Breast epithelium (tissue), 4 donors: ENCODE results near the gene RNF212. TPM values are rescaled to one million over a fixed set of nuclear protein-coding genes. Genes with fewer than 3 reads are reported as not detected.

ENCODE experiments used
- DNase-seq, 2 donors: peaks; one replicate each; pipeline ENCODE4 v3.0.0-alpha.2; 2019; ENCODE audit warnings: low spot score in 2 of 2
- H3K27ac ChIP-seq, 2 donors: fragments of 200-600 bp; sonication (generic) in 1 of 2; one replicate each; pipeline ENCODE4 v1.5.1; 2016 to 2019; ENCODE audit warnings: mild to moderate bottlenecking in 1 of 2
- H3K27me3 ChIP-seq, 2 donors: fragments of 200-600 bp; sonication (generic) in 1 of 2; one replicate each; pipeline versions ENCODE4 v1.5.1 to v1.6.0; 2017 to 2019; ENCODE audit warnings: control low read depth in 1 of 2, mild to moderate bottlenecking in 1 of 2
- H3K36me3 ChIP-seq: fragments of 200-600 bp; one replicate; pipeline ENCODE4 v1.5.1; 2019
- H3K4me1 ChIP-seq, 2 donors: fragments of 200-600 bp; sonication (generic); one replicate each; pipeline ENCODE4 v1.5.1; 2016 to 2019; ENCODE audit warnings: control low read depth in 1 of 2
- H3K4me3 ChIP-seq, 3 donors: fragments of 200-600 bp; sonication (generic); 1 replicate in 2 of 3; 2 replicates in 1 of 3; pipeline ENCODE4 v1.5.1; 2016 to 2019; ENCODE audit warnings: mild to moderate bottlenecking in 3 of 3, moderate library complexity in 2 of 3
- H3K9me3 ChIP-seq, 2 donors: fragments of 200-600 bp; sonication (generic) in 1 of 2; one replicate each; pipeline ENCODE4 v1.5.1; 2016 to 2019; ENCODE audit warnings: control low read depth in 1 of 2
- POLR2A ChIP-seq: fragments of 450-650 bp; IDR thresholded peaks from one replicate; pipeline ENCODE4 v1.6.1; 2016; ENCODE audit warnings: antibody characterized with exemption, mild to moderate bottlenecking, moderate library complexity
- POLR2AphosphoS5 ChIP-seq, 3 donors: sonication (generic); formaldehyde crosslinking; IDR thresholded peaks; one replicate each; pipeline ENCODE4 v1.6.1; 2017; ENCODE audit warnings: antibody characterized with exemption in 3 of 3
- intact Hi-C: fragments of 100-400 bp; cut with DNase I; formaldehyde crosslinking; loops from one replicate; pipeline ENCODE4 v1.15.1; 2023; ENCODE audit warnings: low total_unique reads
- total RNA-seq, 3 donors: library from RNA; depleted of rRNA; stranded (reverse); fragments of >200 nt; gene quantifications; one replicate each; pipeline ENCODE4 v1.1.0, GENCODE V29; 2016
- TF ChIP-seq, protein P1 (sequence below), 3 donors: fragments of 450-650 bp; IDR thresholded peaks; one replicate each; pipeline ENCODE4 v1.5.1; 2016 to 2017; ENCODE audit warnings: antibody characterized with exemption in 3 of 3, mild to moderate bottlenecking in 3 of 3, moderate library complexity in 3 of 3

Gene RNF212
- total RNA-seq, 3 donors from 2014 or later: 5.1 to 15.7 (median 6.4) TPM

DNA sequence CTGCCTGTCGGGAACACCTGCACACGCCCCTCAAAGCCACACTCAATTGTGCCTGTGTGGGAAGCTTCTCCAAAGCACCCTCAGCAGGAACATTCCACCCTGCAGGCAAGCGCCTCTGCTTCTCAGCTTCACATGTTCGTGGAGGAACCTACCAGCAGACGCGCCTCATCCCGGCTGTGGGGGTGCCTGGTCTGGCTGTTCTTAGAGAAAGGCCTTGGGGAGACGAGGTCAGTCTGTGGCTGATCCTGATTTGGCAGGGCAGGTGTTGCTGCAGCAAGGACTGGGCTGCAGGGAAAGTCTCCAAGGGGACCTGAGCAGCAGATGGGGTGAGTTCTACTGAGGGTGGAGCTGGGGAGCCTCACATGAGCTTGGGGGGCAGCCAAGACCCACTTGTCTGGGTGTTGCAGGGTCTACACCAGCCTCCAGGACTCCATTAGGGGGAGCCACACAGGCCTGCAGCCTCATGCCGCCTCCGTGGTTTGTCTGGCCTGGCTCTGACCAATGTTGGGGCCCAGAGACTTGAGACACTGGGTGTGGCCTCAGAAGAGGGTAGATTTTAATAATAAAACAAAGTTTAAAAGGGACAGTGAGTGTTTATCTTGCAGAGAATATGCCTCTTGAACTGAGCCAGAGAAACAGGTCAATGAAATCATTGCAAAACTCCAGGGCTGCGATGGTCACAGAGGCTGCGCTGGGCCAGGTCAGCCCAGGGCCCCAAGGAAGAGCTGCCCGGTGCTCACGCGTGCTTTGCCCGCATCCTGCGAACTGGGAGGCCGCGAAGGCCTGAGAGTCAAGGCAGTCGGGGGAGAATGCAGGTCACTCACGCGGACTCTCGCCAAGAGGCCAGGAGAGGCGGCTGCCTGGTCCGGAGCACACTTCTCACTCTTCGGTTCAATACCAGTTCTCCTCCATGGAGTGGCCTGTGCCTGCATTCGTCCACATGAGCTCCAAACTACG, 21.1 kb downstream of the RNF212 start:
- Histone ChIP-seq H3K27ac (no peak overlapping the region), H3K9me3 (peaks cover 0 to 6% of the 10 kb centered on the region in 2 donors), H3K4me3 (no peak overlapping the region), H3K27me3 (no peaks in the 10 kb centered on the region), H3K36me3 (no peaks in the 10 kb centered on the region), H3K4me1 (no peaks in the 10 kb centered on the region)
- TF ChIP-seq, protein P1, sequence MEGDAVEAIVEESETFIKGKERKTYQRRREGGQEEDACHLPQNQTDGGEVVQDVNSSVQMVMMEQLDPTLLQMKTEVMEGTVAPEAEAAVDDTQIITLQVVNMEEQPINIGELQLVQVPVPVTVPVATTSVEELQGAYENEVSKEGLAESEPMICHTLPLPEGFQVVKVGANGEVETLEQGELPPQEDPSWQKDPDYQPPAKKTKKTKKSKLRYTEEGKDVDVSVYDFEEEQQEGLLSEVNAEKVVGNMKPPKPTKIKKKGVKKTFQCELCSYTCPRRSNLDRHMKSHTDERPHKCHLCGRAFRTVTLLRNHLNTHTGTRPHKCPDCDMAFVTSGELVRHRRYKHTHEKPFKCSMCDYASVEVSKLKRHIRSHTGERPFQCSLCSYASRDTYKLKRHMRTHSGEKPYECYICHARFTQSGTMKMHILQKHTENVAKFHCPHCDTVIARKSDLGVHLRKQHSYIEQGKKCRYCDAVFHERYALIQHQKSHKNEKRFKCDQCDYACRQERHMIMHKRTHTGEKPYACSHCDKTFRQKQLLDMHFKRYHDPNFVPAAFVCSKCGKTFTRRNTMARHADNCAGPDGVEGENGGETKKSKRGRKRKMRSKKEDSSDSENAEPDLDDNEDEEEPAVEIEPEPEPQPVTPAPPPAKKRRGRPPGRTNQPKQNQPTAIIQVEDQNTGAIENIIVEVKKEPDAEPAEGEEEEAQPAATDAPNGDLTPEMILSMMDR (IDR thresholded peaks at IDR 0.05): no peak
- TF ChIP-seq POLR2A (no peak), POLR2AphosphoS5 (IDR thresholded peaks at IDR 0.05) (no peak)
- DNase-seq: peak in 1 of 2 donors; percentile 51
- intact Hi-C loops: no loop called here

GRCh38 chr4:1091561-1091995, 21.8 kb downstream of the RNF212 start:
- no peak overlapping the region for H3K27ac ChIP-seq
- intact Hi-C loops: no loop called here
- H3K27me3 ChIP-seq: no peaks in the 10 kb centered on the region
- TF ChIP-seq, protein P1 (IDR thresholded peaks at IDR 0.05): no peak
- TF ChIP-seq POLR2AphosphoS5 (IDR thresholded peaks at IDR 0.05) (no peak), POLR2A (no peak)
- DNase-seq: peak in 1 of 2 donors; percentile 3
- no peak overlapping the region for H3K4me3 ChIP-seq
- no peaks in the 10 kb centered on the region for H3K4me1 ChIP-seq
- no peaks in the 10 kb centered on the region for H3K36me3 ChIP-seq
- H3K9me3 ChIP-seq: peaks cover 0 to 6% of the 10 kb centered on the region in 2 donors

DNA sequence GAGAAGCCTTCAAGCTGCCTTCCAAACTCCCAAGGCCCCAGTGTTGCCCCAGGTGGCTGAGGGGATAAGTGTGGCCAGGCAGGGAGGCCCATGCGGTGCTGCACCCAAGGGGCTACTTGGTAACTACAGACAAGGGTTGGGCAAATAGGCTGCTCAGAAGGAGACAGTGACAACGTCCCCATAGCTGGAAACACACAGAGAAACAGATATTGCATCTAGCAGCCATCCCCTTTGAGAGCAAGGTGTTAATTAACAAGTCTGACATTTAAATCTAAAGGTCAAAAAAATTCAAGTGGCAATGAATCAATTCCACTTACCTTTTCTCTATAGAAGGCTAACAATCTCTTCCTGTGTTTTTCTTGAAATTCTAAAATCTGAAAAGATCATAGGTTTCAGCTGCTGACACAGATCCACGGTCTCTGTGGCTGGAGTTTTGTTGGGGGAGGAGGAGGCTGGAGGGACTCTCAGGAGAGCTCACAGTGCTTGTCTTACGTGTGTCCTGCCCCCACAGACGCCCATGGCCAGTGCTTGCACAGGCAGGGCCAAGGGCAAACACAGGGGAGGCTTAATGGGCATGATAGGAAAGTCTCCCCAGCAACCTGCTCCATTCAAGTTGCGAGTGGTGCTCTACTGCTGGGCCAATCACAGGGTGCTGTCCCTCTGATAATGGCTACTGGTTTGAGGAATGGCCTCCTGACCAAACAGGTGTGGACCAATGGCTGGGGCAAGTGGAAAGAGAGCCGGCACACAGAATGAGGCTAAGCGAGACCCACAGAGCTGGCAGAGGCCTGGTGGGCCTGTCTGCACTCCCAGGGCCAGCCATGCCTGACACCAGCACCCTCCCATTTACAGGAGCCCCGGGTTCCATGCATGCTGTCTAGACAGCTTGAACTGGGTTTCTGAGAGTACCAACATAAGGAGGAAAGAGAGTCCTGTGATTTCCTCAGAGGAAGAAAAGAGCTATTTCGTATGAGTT, 22.6 kb downstream of the RNF212 start:
- no peak overlapping the region for H3K27ac ChIP-seq
- H3K27me3 ChIP-seq: no peaks in the 10 kb centered on the region
- intact Hi-C loops: no loop called here
- no peak for TF ChIP-seq POLR2A
- TF ChIP-seq, protein P1 (IDR thresholded peaks at IDR 0.05): no peak
- no peak for TF ChIP-seq POLR2AphosphoS5 (IDR thresholded peaks at IDR 0.05)
- H3K36me3 ChIP-seq: no peaks in the 10 kb centered on the region
- peaks cover 0 to 6% of the 10 kb centered on the region in 2 donors for H3K9me3 ChIP-seq
- DNase-seq: peak in 1 of 2 donors; percentile 10
- H3K4me3 ChIP-seq: no peak overlapping the region
- H3K4me1 ChIP-seq: no peaks in the 10 kb centered on the region

GRCh38 chr4:1090036-1090435, 23.3 kb downstream of the RNF212 start:
- TF ChIP-seq, protein P1 (IDR thresholded peaks at IDR 0.05): no peak
- TF ChIP-seq POLR2A (no peak), POLR2AphosphoS5 (IDR thresholded peaks at IDR 0.05) (no peak)
- DNase-seq: peak in 1 of 2 donors; percentile 37
- no peaks in the 10 kb centered on the region for H3K4me1 ChIP-seq
- H3K27ac ChIP-seq: no peak overlapping the region
- H3K4me3 ChIP-seq: no peak overlapping the region
- H3K27me3 ChIP-seq: no peaks in the 10 kb centered on the region
- H3K36me3 ChIP-seq: no peaks in the 10 kb centered on the region
- H3K9me3 ChIP-seq: peaks cover 0 to 6% of the 10 kb centered on the region in 2 donors
- intact Hi-C loops: no loop called here
